ENCODE results near the gene THSD4. TPM values are rescaled to one million over a fixed set of nuclear protein-coding genes. Genes with fewer than 3 reads are reported as not detected.

The THSD4 gene
- polyA plus RNA-seq, 1 experiment, result 18.8 TPM

DNA sequence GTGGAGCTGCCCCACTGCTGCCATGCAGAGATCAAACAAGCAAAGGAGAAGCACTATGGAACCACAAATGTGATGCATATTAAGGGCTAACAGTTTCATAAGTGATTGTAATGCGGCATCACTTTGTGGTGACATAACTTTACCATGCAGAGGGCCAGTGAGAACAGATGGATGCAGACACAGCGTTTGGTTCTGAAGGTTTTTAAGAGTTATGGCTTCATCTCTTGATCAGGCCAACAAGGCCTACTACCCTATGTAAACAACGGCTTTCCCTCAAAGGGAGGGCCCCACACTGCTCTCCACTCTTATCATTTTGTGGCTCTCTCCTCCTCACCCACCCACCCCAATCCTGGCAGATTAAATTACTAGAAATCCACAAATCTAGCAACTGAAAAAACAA, 708.5 kb downstream of the THSD4 start:
- Histone ChIP-seq H3K36me3 (ENCODE audit: control insufficient read depth, insufficient read depth, low read length) (peaks cover 5% of the 10 kb centered on the region), H3K27me3 (ENCODE audit: control insufficient read depth, insufficient read depth, low read length) (no peaks in the 10 kb centered on the region), H3K4me3 (ENCODE audit: low read depth, low read length) (no peak overlapping the region)
- DNase-seq (ENCODE audit: low read depth), result no peak
- POLR2A ChIA-PET, result no interaction called here
- TF ChIP-seq, protein P1, sequence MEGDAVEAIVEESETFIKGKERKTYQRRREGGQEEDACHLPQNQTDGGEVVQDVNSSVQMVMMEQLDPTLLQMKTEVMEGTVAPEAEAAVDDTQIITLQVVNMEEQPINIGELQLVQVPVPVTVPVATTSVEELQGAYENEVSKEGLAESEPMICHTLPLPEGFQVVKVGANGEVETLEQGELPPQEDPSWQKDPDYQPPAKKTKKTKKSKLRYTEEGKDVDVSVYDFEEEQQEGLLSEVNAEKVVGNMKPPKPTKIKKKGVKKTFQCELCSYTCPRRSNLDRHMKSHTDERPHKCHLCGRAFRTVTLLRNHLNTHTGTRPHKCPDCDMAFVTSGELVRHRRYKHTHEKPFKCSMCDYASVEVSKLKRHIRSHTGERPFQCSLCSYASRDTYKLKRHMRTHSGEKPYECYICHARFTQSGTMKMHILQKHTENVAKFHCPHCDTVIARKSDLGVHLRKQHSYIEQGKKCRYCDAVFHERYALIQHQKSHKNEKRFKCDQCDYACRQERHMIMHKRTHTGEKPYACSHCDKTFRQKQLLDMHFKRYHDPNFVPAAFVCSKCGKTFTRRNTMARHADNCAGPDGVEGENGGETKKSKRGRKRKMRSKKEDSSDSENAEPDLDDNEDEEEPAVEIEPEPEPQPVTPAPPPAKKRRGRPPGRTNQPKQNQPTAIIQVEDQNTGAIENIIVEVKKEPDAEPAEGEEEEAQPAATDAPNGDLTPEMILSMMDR (IDR thresholded peaks at IDR 0.05; ENCODE audit: insufficient read depth, low read depth, low read length), result no peak
- CTCF ChIA-PET, result interaction anchor here (0.5 kb wide), 1 partner anchor 333 kb away, joined by 3 read pairs; no protein-coding TSS in a partner anchor

GRCh38 chr15:71825021-71825730, 709.9 kb downstream of the THSD4 start:
- POLR2A ChIA-PET, result no interaction called here
- Histone ChIP-seq H3K36me3 (ENCODE audit: control insufficient read depth, insufficient read depth, low read length) (peaks cover 9% of the 10 kb centered on the region), H3K27me3 (ENCODE audit: control insufficient read depth, insufficient read depth, low read length) (no peaks in the 10 kb centered on the region), H3K4me3 (ENCODE audit: low read depth, low read length) (no peak overlapping the region)
- TF ChIP-seq, protein P1 (IDR thresholded peaks at IDR 0.05; ENCODE audit: insufficient read depth, low read depth, low read length), result no peak
- DNase-seq (ENCODE audit: low read depth), result no peak
- CTCF ChIA-PET, result no interaction called here

DNA sequence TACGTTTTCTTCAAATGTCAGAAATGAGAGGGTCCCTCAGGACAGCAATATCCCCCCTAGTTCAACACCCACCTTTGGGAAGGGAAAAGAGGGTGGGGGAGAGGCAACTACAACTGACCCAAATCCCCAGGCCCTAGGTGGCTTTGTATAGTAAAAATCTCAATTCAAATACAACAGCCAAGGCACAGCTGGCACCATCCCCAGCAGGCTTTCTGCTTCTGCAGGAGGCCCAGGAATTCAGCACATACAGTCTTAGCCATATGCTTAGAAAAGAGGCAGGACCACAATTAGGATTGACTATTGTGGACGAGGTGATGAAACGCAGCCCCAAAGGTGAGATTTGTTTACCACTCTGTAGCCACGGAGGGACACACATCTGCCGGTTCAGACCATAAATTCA, 710.9 kb downstream of the THSD4 start:
- ChIA-PET CTCF (interaction anchor here (0.8 to 0.9 kb wide), 2 partner anchors 294 to 330 kb away, joined by 3 to 4 read pairs; no protein-coding TSS in a partner anchor), POLR2A (no interaction called here)
- H3K4me3 ChIP-seq (ENCODE audit: low read depth, low read length), result no peak overlapping the region
- DNase-seq (ENCODE audit: low read depth), result no peak
- no peaks in the 10 kb centered on the region for H3K27me3 ChIP-seq (ENCODE audit: control insufficient read depth, insufficient read depth, low read length)
- H3K36me3 ChIP-seq (ENCODE audit: control insufficient read depth, insufficient read depth, low read length), result peaks cover 9% of the 10 kb centered on the region
- TF ChIP-seq, protein P1 (IDR thresholded peaks at IDR 0.05; ENCODE audit: insufficient read depth, low read depth, low read length), result no peak

DNA sequence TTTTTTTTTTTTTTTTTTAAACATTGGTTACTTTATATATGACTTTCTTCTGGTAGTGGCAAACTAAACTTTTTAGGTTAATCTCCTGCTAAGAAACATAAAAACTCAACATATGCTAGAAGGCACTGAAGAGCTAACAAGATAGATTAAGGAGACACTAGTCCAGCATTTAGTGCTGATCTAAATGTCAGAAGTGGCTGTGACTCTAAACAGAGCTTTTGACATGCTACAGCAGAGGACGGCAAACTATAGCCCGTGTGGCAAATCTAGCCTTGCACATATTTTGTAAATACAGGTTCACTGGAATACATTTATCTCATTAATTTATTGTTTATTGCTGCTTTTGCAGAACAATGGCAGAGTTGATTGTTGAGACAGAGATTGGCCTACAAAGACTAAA, 715.7 kb downstream of the THSD4 start:
- Histone ChIP-seq H3K4me3 (ENCODE audit: low read depth, low read length) (no peak overlapping the region), H3K27me3 (ENCODE audit: control insufficient read depth, insufficient read depth, low read length) (no peaks in the 10 kb centered on the region), H3K36me3 (ENCODE audit: control insufficient read depth, insufficient read depth, low read length) (peaks cover 9% of the 10 kb centered on the region)
- ChIA-PET CTCF (no interaction called here), POLR2A (no interaction called here)
- TF ChIP-seq, protein P1 (IDR thresholded peaks at IDR 0.05; ENCODE audit: insufficient read depth, low read depth, low read length), result no peak
- no peak for DNase-seq (ENCODE audit: low read depth)

Other genes with a start within 250 kb of the THSD4 start
- gene THAP10, start 223.0 kb upstream of the THSD4 start, polyA plus RNA-seq (2011; rRNA removed), result 2.8 and 3.8 TPM in 2 replicates
- 6.2 and 8.6 TPM in 2 replicates for gene LRRC49, start 222.6 kb upstream of the THSD4 start, polyA plus RNA-seq (2011; rRNA removed)

All from BJ (cell line).